Aorta (tissue), 5 donors: ENCODE measurements around the gene ADAM15. TPM values are rescaled to one million over a fixed set of nuclear protein-coding genes. Genes with fewer than 3 reads are reported as not detected.

Experiments
- ATAC-seq: fragments of 200-7000 bp; cut with Tn5 transposase; one replicate; pipeline ENCODE4 v1.9.1; 2022; ENCODE audit warnings: moderate library complexity; ENCODE audit not compliant: low FRiP score
- DNase-seq, 2 donors: peaks; one replicate each; pipeline ENCODE4 v3.0.0-alpha.2; 2020
- H3K27ac ChIP-seq, 2 donors: one replicate each; pipeline ENCODE4 v1.5.1; 2013; ENCODE audit warnings: low read length in 2 of 2, mild to moderate bottlenecking in 2 of 2, moderate library complexity in 2 of 2, control low read depth in 1 of 2, inconsistent platforms in 1 of 2, low read depth in 1 of 2
- H3K27me3 ChIP-seq, 2 donors: one replicate each; pipeline ENCODE4 v1.6.1; 2013; ENCODE audit warnings: control low read depth in 1 of 2, low read length in 1 of 2, mild to moderate bottlenecking in 1 of 2, moderate library complexity in 1 of 2; ENCODE audit not compliant: insufficient read depth in 2 of 2, control insufficient read depth in 1 of 2
- H3K36me3 ChIP-seq, 2 donors: one replicate each; pipeline ENCODE4 v1.6.1; 2013; ENCODE audit warnings: control low read depth in 1 of 2, low read length in 1 of 2, mild to moderate bottlenecking in 1 of 2; ENCODE audit not compliant: insufficient read depth in 2 of 2, control insufficient read depth in 1 of 2
- H3K4me1 ChIP-seq, 2 donors: one replicate each; pipeline ENCODE4 v1.6.1; 2013; ENCODE audit warnings: low read length in 2 of 2, control low read depth in 1 of 2, mild to moderate bottlenecking in 1 of 2, moderate library complexity in 1 of 2; ENCODE audit not compliant: insufficient read depth in 2 of 2, control insufficient read depth in 1 of 2
- H3K4me3 ChIP-seq, 2 donors: one replicate each; pipeline ENCODE4 v1.5.1; 2013; ENCODE audit warnings: low read length in 2 of 2, control low read depth in 1 of 2, mild to moderate bottlenecking in 1 of 2
- H3K9me3 ChIP-seq: one replicate; pipeline ENCODE4 v1.6.1; 2013; ENCODE audit warnings: mild to moderate bottlenecking, low read length; ENCODE audit not compliant: control insufficient read depth
- WGBS, 2 donors: extraction: QIAGEN DNeasy Blood & Tissue Kit; methylation state at CpG; one replicate each; pipeline ENCODE4 v1.1.7; 2013; 5-methylcytosine and 5-hydroxymethylcytosine counted together
- intact Hi-C, 2 donors: fragments of 100-400 bp; cut with DNase I; formaldehyde crosslinking; loops; one replicate each; pipeline versions ENCODE4 v1.14.2 to v1.15.0; 2022
- polyA plus RNA-seq, 2 donors: library from polyadenylated mRNA; stranded (reverse); fragments of 200-250 nt; gene quantifications; one replicate each; pipeline ENCODE4 v1.2.3, GENCODE V29; 2013
- total RNA-seq, 2 donors: library from RNA; stranded (reverse); fragmentation: NEBNext Ultra II Directional; extraction: Animal tissue kit (Norgen Biotek cat#: 25700); gene quantifications; one replicate each; pipeline ENCODE4 v1.2.1, GENCODE V29; 2021
- donor health status: healthy with polysubstance abuse.
- donor health status: Bipolar disorder and iron deficiency.
- donor health status: DM: no; HTN: no; CAD: no.
- donor health status: DM: no; HTN: no; CAD: no.
- donor health status: DM: yes; HTN: yes; CAD: no.

The ADAM15 gene
- total and polyA plus RNA-seq, 4 donors, result 17.3 to 180 (median 109) TPM

DNA sequence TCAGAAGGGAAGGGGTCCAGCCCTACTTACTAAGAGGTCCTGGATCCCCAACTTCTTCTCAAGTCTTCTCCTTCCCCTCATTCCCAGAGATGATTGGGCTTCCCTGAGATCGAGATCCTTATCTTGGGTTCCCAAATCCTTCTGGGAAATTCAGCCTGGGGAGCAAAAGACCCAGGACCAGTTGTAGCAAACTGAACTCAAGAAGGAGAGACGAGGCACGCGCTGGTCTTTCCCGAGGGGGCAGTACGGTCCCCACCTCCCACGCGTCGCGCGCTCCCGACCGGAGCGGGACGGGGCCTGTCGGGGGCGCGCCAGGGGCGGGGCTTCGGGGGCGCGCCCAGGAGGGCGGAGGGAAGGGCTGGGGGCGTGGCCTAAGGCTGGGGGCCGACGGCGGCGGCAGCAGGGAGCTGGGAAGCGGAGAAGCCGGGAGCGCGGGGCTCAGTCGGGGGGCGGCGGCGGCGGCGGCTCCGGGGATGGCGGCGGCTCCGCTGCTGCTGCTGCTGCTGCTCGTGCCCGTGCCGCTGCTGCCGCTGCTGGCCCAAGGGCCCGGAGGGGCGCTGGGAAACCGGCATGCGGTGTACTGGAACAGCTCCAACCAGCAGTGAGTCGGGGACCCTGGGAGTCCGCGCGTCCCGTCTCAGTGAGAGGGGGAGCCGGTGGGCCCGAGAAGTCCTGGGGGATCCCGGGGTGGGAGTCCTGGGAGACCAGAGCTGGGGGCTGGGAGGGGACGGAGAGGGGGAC, 27.5 kb downstream of the ADAM15 start, which contains the start of gene EFNA3:
TSS of gene EFNA3 (plus strand) at position 369 of the 741 bp plus-strand sequence. CDS start at position 474, 105 bp downstream.
- Histone ChIP-seq H3K4me1 (no peaks in the 10 kb centered on the region), H3K36me3 (no peaks in the 10 kb centered on the region), H3K27me3 (no peaks in the 10 kb centered on the region), H3K27ac (no peak within 1 kb of the TSS), H3K4me3 (no peak within 1 kb of the TSS), H3K9me3 (no peaks in the 10 kb centered on the region)
- peak; percentile 82 for ATAC-seq
- DNase-seq, result peak; percentile 77 to 94
- intact Hi-C loops, result no loop called here
- WGBS, 2 donors, result 1% methylated on average over 29 to 59 of the region's 59 CpGs

DNA sequence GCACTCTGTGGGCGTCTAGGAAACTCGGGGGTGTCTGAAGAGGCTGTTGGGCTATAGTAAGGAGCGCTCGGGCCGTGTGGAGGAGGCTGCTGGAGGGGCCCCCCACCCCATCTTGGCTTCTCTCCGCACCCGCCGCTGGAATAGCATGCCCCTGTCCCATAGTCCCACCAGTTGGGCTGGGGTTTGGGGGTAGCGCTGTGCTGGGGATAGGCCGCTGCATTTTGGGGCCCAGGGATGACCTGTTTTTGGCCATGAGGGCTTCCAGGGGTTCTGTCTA, 28.0 kb downstream of the ADAM15 start:
- DNase-seq, result no peak
- Histone ChIP-seq H3K4me3 (no peak overlapping the region), H3K36me3 (no peaks in the 10 kb centered on the region), H3K9me3 (no peaks in the 10 kb centered on the region), H3K27me3 (no peaks in the 10 kb centered on the region), H3K27ac (no peak overlapping the region), H3K4me1 (no peaks in the 10 kb centered on the region)
- WGBS, 2 donors, result 3% methylated on average over 10 of the region's 10 CpGs
- intact Hi-C loops, result no loop called here
- ATAC-seq, result no peak

DNA sequence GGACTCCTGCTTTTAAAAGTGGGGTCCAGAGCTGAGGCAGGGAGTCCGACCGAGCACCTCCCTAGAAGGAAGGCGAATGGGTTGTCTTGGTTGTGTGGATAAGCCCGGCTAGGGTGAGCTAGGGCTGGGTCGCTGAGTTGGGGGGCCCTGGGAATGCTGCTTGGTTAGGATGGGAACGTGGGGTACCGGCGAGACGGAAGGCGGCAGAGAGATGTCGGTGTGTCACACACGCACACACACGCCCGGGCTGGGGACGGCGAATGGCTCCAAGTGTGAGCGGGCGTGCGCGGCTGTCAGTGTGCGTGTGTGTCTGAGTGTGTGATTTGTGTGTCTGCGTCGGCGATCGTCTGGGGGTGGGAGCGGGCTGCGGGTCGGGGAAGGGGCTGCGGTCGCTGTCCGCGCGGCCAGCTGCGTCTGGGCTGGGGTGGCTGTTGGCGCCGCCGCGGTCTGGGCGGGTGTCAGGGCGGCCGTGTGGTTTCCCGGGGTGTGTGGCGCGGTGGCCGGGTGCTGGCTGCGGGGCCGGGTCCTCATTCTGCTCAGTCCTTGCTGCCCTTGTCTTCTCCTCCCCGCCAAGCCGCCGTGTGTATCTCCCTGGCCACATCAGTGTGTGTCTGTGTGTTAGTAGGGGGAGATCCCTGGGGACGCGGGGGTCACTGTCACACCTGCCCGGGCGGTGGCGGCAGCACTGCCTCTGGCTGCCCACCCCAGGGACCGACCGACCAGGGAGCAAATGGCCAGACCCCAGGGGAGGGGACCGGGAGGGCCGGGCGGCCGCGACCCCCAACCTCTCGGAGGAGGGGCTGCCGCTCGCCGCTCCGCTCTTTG, 28.6 kb downstream of the ADAM15 start:
- Histone ChIP-seq H3K4me1 (no peaks in the 10 kb centered on the region), H3K4me3 (no peak overlapping the region), H3K36me3 (no peaks in the 10 kb centered on the region), H3K27ac (no peak overlapping the region), H3K9me3 (no peaks in the 10 kb centered on the region), H3K27me3 (no peaks in the 10 kb centered on the region)
- peak in 1 of 2 donors; percentile 78 for DNase-seq
- no peak for ATAC-seq
- intact Hi-C loops, result loop anchor here in 1 of 2 donors (5.0 kb wide), 2 partner anchors 32 to 597 kb away; no protein-coding TSS in a partner anchor
- 0 to 1% methylated on average over 36 to 67 of the region's 67 CpGs for WGBS, 2 donors

DNA sequence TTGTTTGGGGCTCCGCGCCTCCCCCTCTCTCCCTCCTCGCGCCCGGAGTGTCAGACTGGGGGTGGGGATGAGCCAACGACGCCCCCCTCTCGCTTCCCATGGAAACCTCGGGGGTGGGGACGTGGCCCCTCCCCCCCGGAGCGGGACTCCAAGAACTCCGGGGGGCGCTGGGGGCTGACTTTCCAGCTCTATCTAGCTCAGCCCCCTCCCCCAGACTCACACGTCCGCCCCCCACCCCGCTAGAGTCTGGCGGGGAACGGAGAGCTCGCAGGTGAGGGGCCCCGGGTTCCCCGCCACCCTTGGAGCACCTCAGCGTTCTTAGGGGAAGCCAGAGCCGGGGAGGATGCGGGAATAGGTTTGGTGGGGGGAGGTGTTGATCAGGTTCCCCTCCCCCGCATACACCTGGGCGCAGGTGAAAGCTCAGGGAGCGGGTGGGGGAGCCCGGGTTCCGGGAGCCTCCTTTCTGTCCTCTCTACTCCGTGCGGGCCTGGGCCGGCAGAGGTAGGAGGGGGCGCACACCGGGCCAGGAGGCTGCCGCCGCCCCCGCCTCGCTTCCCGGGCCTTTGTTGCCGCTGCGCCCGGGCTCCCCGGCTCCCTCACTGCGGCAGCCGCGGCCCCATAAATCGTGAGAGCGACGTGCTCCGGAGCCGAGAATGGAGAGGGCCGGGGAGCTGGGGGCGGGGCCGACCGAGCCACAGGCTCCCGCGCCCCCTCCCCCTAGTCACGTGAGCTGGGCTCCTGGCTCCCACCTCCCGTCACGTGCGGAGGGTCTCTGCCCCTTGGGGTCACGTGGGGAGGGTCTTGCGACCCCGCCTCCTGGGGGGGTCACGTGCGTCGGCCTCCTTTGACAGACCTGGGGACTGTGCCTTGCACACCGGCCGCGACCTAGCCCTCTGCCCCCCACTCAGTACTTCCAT, 29.5 kb downstream of the ADAM15 start:
- H3K9me3 ChIP-seq, result no peaks in the 10 kb centered on the region
- intact Hi-C loops, result loop anchor here in 1 of 2 donors (5.0 kb wide), 2 partner anchors 33 to 598 kb away; no protein-coding TSS in a partner anchor
- 1 to 2% methylated on average over 41 to 71 of the region's 71 CpGs for WGBS, 2 donors
- no peaks in the 10 kb centered on the region for H3K36me3 ChIP-seq
- no peak overlapping the region for H3K4me3 ChIP-seq
- no peaks in the 10 kb centered on the region for H3K4me1 ChIP-seq
- no peaks in the 10 kb centered on the region for H3K27me3 ChIP-seq
- peak in 1 of 2 donors; percentile 77 for DNase-seq
- no peak overlapping the region for H3K27ac ChIP-seq
- no peak for ATAC-seq

DNA sequence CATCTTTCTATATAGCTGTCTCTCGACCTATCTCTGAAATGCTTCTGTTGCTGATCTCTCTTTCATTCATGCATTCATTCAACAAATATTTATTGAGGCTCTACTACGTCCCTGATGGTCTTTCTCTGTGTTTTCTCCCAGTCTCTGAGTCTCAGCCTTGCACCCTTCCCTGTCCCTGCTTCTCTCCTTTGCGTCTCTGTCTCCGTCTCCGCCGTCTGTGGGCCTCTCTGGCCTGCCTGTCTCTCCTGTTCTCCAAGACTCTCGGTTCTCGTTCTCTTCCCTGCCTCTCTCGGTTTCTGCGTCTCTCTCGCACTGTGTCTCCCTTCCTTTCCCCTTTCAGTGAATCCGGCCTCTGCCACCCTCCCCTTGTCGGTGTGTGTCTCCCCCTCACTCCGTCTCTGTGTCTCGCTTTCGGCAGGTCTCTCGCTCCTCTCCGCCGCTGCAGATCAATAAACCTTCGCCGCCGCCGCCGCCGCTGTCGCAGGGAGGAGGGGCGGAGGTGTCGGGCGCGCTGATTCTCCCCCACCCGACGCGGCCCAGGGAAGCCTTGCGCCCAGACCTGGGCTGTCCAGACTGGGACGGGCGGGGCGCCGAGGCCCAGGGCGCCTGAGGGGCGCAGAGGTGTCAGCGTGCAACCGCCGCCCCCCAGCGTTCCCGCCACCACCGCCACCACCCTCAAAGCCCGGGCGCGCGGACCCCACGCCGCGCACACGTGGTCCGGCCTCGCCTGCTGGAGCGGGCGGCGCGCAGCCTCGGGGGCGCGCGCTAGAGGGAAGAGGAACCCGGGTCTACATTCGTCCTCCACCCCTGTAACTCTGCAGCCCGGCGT, 30.6 kb downstream of the ADAM15 start:
- WGBS, 2 donors, result 3 to 4% methylated on average over 62 to 68 of the region's 68 CpGs
- intact Hi-C loops, result loop anchor here in 1 of 2 donors (5.0 kb wide), 2 partner anchors 34 to 599 kb away; no protein-coding TSS in a partner anchor
- ATAC-seq (no peak), DNase-seq (peak in 1 of 2 donors; percentile 72)
- no peak overlapping the region for H3K27ac ChIP-seq
- no peaks in the 10 kb centered on the region for H3K4me1 ChIP-seq
- no peak overlapping the region for H3K4me3 ChIP-seq
- no peaks in the 10 kb centered on the region for H3K27me3 ChIP-seq
- no peaks in the 10 kb centered on the region for H3K36me3 ChIP-seq
- H3K9me3 ChIP-seq, result no peaks in the 10 kb centered on the region

DNA sequence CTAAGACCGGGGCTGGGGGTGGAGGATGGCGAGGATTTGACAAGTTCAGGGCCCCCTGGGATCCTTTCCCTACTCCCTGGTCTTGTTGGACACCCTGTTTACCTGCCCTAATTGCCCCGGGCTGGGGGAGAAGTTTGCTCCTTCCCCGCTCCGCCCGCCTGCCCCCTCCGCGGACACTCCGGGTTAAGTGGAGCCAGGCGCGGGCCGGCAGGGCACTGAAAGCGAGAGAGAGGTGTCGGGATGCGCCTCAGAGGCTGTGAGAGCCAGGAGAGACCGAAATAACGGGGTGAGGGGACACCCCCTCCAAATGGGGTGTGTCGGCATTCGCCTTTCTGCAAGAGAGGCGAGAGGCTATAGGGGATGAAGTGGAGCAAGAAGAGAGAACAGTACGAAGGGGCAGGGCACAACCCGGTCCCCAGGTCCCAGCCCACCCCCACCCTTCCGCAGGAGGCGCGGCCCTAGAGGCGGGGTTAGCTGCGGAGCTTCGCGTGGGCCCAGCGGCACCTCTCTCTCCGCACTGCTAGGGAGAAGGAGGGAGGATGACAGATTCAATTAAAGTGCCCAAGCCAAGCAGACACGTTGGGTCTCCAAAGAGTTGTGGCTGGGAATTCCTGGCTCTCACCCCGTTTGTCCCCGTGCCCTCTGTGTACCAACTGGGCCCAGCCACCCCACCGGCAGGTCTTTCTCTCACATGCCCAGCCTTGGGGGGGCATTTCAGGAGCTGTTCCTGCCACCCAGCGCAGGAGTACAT, 31.4 kb downstream of the ADAM15 start:
- H3K4me1 ChIP-seq, result no peaks in the 10 kb centered on the region
- intact Hi-C loops, result loop anchor here in 1 of 2 donors (5.0 kb wide), 2 partner anchors 35 to 600 kb away; no protein-coding TSS in a partner anchor
- no peaks in the 10 kb centered on the region for H3K36me3 ChIP-seq
- 7 to 8% methylated on average over 36 of the region's 36 CpGs for WGBS, 2 donors
- peak in 1 of 2 donors; percentile 75 for DNase-seq
- no peaks in the 10 kb centered on the region for H3K27me3 ChIP-seq
- H3K4me3 ChIP-seq, result no peak overlapping the region
- no peaks in the 10 kb centered on the region for H3K9me3 ChIP-seq
- ATAC-seq, result no peak
- H3K27ac ChIP-seq, result no peak overlapping the region

DNA sequence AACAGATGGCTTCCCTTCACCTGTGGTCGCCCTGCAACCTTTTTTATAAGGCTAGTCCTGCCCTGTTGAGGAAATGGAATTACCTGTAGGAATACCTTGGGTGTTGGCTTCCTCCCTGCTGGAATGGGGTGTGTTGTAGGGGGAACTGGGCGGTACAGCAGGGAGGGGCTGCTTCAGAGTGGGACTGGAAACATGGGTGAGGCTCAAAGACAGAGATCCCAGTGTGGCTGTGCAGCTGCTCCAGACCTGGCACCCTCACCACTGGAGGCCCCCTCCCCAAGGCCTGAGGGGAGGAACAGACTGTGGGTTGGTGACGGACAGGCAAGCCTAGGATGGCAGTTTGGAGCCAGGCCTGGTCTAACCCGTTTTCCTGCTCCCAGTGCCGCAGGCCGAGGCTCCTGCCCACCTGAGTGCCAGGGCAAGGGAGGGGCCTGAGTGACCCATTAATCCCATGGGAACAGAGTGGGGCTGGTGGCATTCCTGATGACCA, 32.0 kb downstream of the ADAM15 start:
- Histone ChIP-seq H3K4me3 (no peak overlapping the region), H3K36me3 (no peaks in the 10 kb centered on the region), H3K27ac (no peak overlapping the region), H3K27me3 (no peaks in the 10 kb centered on the region), H3K9me3 (no peaks in the 10 kb centered on the region), H3K4me1 (no peaks in the 10 kb centered on the region)
- WGBS, 2 donors, result 70 to 76% methylated on average over 6 of the region's 6 CpGs
- peak in 1 of 2 donors; percentile 59 for DNase-seq
- intact Hi-C loops, result loop anchor here in 1 of 2 donors (5.0 kb wide), 2 partner anchors 36 to 601 kb away; no protein-coding TSS in a partner anchor
- ATAC-seq, result no peak
